DND-41 (cell line): ENCODE results near the gene AATF.

Experiments
- EZH2 ChIP-seq: IDR thresholded peaks from 3 replicates; pipeline ENCODE4 v1.6.1; 2012; ENCODE audit warnings: borderline replicate concordance, low read depth, mild to moderate bottlenecking, moderate library complexity, low read length, inconsistent platforms; ENCODE audit not compliant: severe bottlenecking
- TF ChIP-seq, protein P1 (sequence below): IDR thresholded peaks from 2 replicates; pipeline ENCODE4 v1.5.1; 2012; ENCODE audit warnings: borderline replicate concordance, low read length, moderate library complexity, mild to moderate bottlenecking; ENCODE audit not compliant: poor library complexity, severe bottlenecking; ENCODE audit errors: extremely low read depth

DNA sequence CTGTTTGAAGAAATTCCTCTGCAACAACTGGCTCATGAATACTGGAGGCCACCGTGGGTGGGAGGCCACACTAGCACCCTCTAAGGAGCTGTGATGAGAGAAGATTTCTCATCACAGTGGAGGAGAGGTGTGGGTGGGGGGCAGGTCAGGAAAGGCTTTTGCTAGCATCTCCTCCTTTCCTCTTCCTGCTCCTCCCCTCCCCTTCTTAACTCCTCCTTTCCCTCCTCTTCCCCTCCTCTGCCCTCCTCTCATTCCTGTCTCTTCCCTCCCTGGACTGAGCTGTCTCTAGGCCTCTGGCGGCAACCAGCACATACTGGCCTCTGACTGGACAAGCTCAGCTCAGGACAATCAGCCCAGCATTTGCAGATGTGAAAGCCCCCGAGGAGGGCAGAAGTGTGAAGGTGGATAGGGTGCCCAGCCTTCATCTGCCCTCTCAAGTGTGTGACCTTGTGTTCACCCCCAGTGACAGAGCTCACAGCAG lies 30.5 kb upstream of the AATF start:
- TF ChIP-seq, protein P1, sequence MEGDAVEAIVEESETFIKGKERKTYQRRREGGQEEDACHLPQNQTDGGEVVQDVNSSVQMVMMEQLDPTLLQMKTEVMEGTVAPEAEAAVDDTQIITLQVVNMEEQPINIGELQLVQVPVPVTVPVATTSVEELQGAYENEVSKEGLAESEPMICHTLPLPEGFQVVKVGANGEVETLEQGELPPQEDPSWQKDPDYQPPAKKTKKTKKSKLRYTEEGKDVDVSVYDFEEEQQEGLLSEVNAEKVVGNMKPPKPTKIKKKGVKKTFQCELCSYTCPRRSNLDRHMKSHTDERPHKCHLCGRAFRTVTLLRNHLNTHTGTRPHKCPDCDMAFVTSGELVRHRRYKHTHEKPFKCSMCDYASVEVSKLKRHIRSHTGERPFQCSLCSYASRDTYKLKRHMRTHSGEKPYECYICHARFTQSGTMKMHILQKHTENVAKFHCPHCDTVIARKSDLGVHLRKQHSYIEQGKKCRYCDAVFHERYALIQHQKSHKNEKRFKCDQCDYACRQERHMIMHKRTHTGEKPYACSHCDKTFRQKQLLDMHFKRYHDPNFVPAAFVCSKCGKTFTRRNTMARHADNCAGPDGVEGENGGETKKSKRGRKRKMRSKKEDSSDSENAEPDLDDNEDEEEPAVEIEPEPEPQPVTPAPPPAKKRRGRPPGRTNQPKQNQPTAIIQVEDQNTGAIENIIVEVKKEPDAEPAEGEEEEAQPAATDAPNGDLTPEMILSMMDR = no peak
- TF ChIP-seq EZH2 = no peak
